Choroid plexus epithelial cell (primary cell): ENCODE results near the gene PRDM2.

Source experiments
- DNase-seq: peaks from one replicate; pipeline ENCODE4 v3.0.0-alpha.2; 2010; ENCODE audit warnings: low read depth
- H3K4me3 ChIP-seq: 2 replicates; pipeline ENCODE4 v1.5.1; 2011; ENCODE audit warnings: low read depth, mild to moderate bottlenecking, control low read depth, low read length, moderate library complexity
- TF ChIP-seq, protein P1 (sequence below): conservative IDR thresholded peaks from 2 replicates; pipeline ENCODE4 v1.5.1; 2011; ENCODE audit warnings: low read depth, mild to moderate bottlenecking, control low read depth, inconsistent platforms, low read length, moderate library complexity

The PRDM2 gene

DNA sequence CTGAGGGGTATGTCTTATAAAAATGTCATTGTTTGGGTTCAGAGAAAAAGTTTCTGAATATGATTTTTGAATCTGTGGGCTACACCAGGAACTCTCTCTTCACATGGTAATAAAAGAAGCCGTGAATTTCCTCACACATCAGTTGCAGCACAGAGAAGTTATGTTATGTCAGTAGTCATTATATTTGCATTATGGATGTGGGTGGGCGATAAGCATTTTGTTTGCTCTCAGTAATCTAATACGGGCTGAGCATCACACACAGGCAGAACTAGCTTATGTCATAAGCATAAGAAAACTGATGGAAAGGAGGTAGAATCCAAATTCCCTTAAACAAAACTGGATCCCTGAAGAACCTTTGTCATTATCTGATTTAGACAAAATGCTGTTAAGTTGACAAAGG is 70.8 kb downstream of the PRDM2 start:
- DNase-seq: no peak
- H3K4me3 ChIP-seq: no peak overlapping the region
- TF ChIP-seq, protein P1, sequence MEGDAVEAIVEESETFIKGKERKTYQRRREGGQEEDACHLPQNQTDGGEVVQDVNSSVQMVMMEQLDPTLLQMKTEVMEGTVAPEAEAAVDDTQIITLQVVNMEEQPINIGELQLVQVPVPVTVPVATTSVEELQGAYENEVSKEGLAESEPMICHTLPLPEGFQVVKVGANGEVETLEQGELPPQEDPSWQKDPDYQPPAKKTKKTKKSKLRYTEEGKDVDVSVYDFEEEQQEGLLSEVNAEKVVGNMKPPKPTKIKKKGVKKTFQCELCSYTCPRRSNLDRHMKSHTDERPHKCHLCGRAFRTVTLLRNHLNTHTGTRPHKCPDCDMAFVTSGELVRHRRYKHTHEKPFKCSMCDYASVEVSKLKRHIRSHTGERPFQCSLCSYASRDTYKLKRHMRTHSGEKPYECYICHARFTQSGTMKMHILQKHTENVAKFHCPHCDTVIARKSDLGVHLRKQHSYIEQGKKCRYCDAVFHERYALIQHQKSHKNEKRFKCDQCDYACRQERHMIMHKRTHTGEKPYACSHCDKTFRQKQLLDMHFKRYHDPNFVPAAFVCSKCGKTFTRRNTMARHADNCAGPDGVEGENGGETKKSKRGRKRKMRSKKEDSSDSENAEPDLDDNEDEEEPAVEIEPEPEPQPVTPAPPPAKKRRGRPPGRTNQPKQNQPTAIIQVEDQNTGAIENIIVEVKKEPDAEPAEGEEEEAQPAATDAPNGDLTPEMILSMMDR: no peak

DNA sequence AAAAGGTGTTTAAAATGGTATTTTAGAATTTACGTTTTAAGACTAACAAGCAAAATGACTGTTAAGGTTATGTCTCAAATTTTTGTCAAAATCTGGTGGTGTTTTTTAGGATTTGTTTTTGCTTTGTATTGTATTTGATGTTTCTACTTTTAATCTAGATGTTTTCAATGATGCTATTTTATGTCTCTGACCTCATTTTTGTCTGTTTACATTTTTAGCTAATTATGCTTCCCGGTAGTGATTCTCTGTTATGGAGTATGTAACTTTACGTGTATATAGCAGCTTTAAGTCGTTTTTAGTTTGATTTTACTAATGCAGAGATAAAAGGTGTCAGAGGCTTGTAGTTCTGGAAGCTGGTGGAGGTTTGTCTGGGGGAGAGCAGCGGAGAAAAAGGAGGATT is 71.8 kb downstream of the PRDM2 start:
- TF ChIP-seq, protein P1: no peak
- H3K4me3 ChIP-seq: no peak overlapping the region
- no peak for DNase-seq

GRCh38 chr1:13772271-13772670 is 72.3 kb downstream of the PRDM2 start:
- TF ChIP-seq, protein P1: no peak

GRCh38 chr1:13774121-13774520 is 74.1 kb downstream of the PRDM2 start:
- peak; percentile 20 for DNase-seq
- TF ChIP-seq, protein P1: no peak
- no peak overlapping the region for H3K4me3 ChIP-seq

More at GRCh38 chr1:13772271-13772670, 72.3 kb downstream of the PRDM2 start:
- H3K4me3 ChIP-seq: no peak overlapping the region
- DNase-seq: no peak

GRCh38 chr1:13775459-13775858 is 75.5 kb downstream of the PRDM2 start:
- DNase-seq: no peak
- TF ChIP-seq, protein P1: no peak
- H3K4me3 ChIP-seq: no peak overlapping the region

- no peak overlapping the region for H3K4me3 ChIP-seq
- no peak for DNase-seq
- TF ChIP-seq, protein P1: no peak
These were observed 75.9 kb downstream of the PRDM2 start for GRCh38 chr1:13775916-13776315.

DNA sequence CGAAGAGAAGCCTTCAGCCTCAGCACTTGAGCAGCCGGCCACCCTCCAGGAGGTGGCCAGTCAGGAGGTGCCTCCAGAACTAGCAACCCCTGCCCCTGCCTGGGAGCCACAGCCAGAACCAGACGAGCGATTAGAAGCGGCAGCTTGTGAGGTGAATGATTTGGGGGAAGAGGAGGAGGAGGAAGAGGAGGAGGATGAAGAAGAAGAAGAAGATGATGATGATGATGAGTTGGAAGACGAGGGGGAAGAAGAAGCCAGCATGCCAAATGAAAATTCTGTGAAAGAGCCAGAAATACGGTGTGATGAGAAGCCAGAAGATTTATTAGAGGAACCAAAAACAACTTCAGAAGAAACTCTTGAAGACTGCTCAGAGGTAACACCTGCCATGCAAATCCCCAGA is 78.4 kb downstream of the PRDM2 start:
- TF ChIP-seq, protein P1: no peak
- DNase-seq: no peak
- no peak overlapping the region for H3K4me3 ChIP-seq
